HepG2 (cell line): ENCODE measurements around the gene VRK3.

Experiments
- EP300 ChIP-seq, 3 experiments: sonication (generic) in 1 of 3; formaldehyde crosslinking in 1 of 3; IDR thresholded peaks; 2 replicates each; pipeline versions ENCODE4 v1.5.1 to v1.6.1; 2011 to 2020; ENCODE audit warnings: low read depth in 2 of 3, low read length in 2 of 3, borderline replicate concordance in 1 of 3, improper control_type of control experiment in 1 of 3, mild to moderate bottlenecking in 1 of 3, missing genetic modification reagents in 1 of 3, moderate library complexity in 1 of 3
- SNAI1 ChIP-seq: sonication (generic); formaldehyde crosslinking; IDR thresholded peaks from 2 replicates; pipeline ENCODE4 v1.5.0; 2020; ENCODE audit warnings: mild to moderate bottlenecking, missing genetic modification reagents, borderline replicate concordance

DNA sequence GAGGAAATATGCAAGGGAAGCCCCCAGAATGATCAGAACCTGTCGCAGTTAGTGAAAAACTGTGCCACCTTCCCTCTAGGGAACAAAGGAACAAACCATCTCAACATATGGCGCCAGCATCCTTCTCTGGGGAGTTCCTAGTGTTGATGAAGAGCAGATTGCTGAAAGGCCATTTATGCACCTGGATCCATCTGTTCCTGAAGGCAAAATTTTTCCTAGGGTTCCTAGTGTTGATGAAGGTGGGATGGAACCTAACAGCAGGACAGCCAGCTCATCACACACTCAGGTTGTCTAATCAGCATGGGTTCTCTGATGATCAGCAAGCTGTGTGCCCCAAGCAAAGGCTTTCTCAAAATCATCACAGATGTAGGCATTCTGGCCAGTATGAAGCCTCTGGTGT, 33.3 kb upstream of the VRK3 start:
- TF ChIP-seq SNAI1 (CRISPR knock-in tag), result no peak
- TF ChIP-seq EP300 (IDR thresholded peaks at IDR 0.05; ENCODE audit: low read depth in 2 of 2, low read length in 2 of 2), result no peak
- TF ChIP-seq EP300 (CRISPR knock-in tag; IDR thresholded peaks at IDR 0.05; ENCODE audit: borderline replicate concordance), result no peak
